Lower leg skin (tissue), 3 donors: Measurements from ENCODE around the gene LRBA.

Source experiments
- POLR2A ChIP-seq, 2 donors: fragments of 450-650 bp; IDR thresholded peaks; one replicate each; pipeline ENCODE4 v1.6.1; 2016 to 2017; ENCODE audit warnings: antibody characterized with exemption in 2 of 2, mild to moderate bottlenecking in 1 of 2, moderate library complexity in 1 of 2
- TF ChIP-seq, protein P1 (sequence below), 3 donors: fragments of 450-650 bp; IDR thresholded peaks; one replicate each; pipeline ENCODE4 v1.5.1; 2016; ENCODE audit warnings: antibody characterized with exemption in 3 of 3, mild to moderate bottlenecking in 3 of 3, moderate library complexity in 2 of 3

DNA sequence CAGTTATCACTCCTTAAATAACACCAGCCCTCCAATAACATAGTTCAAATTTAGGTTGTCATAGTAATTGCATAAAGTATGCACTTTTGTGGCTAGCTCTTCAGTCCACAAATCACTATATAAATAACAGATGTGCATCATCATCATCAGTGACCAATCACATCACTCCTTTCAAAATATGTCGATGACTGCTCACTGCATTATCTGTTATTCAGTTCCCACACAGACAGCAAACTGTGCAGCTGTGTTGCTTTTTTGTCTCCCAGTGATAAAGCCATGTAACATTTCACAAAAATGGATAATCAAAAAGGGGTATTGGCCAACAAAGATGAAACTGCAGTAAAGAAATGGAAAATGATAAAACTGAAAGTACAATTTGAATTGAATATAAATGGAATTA, 731.4 kb downstream of the LRBA start:
- no peak for TF ChIP-seq POLR2A (IDR thresholded peaks at IDR 0.05)
- TF ChIP-seq, protein P1, sequence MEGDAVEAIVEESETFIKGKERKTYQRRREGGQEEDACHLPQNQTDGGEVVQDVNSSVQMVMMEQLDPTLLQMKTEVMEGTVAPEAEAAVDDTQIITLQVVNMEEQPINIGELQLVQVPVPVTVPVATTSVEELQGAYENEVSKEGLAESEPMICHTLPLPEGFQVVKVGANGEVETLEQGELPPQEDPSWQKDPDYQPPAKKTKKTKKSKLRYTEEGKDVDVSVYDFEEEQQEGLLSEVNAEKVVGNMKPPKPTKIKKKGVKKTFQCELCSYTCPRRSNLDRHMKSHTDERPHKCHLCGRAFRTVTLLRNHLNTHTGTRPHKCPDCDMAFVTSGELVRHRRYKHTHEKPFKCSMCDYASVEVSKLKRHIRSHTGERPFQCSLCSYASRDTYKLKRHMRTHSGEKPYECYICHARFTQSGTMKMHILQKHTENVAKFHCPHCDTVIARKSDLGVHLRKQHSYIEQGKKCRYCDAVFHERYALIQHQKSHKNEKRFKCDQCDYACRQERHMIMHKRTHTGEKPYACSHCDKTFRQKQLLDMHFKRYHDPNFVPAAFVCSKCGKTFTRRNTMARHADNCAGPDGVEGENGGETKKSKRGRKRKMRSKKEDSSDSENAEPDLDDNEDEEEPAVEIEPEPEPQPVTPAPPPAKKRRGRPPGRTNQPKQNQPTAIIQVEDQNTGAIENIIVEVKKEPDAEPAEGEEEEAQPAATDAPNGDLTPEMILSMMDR (IDR thresholded peaks at IDR 0.05): no peak
